ENCODE data around the gene TTC39B. TPM values are rescaled to one million over a fixed set of nuclear protein-coding genes. Genes with fewer than 3 reads are reported as not detected.

TTC39B gene
- total and polyA plus RNA-seq, 2 of the 8 experiments (the other 6 are each of a cell fraction or from before 2014, with no cell fraction given): 1.6 to 10.9 TPM

- H3K27me3 ChIP-seq (replicated peaks in 1 of 4; ENCODE audit: control insufficient read depth in 3 of 4, extremely low read depth in 1 of 4, insufficient read depth in 3 of 4, low read length in 3 of 4): no peaks in the 10 kb centered on the region
- CTCF ChIA-PET (ENCODE audit: partially characterized antibody): interaction anchor here (0.8 to 1.8 kb wide), 4 partner anchors 15 to 138 kb away, joined by 3 to 7 read pairs (median 4); no protein-coding TSS in a partner anchor
Observed at GRCh38 chr9:15278839-15279238, 28.2 kb downstream of the TTC39B start.

More at GRCh38 chr9:15278839-15279238, 28.2 kb downstream of the TTC39B start:
- DNase-seq (ENCODE audit: low read depth in 1 of 2, low spot score in 2 of 2) (no peak), FAIRE-seq (no peak)
- no peak overlapping the region for H4K8ac ChIP-seq (ENCODE audit: extremely low read depth, insufficient read depth, low read length)
- H2AFZ ChIP-seq (ENCODE audit: low read length): no peak overlapping the region
- H3K36me3 ChIP-seq (ENCODE audit: control insufficient read depth in 2 of 4, insufficient read depth in 4 of 4, low read length in 3 of 4): no peaks in the 10 kb centered on the region
- no peak overlapping the region for H2BK5ac ChIP-seq (ENCODE audit: low read depth, low read length)
- H2BK15ac ChIP-seq (ENCODE audit: low read length): no peak overlapping the region
- no peak overlapping the region for H3K23ac ChIP-seq (ENCODE audit: insufficient read length)
- no peak overlapping the region for H2AK5ac ChIP-seq (ENCODE audit: low read depth, low read length)
- no peak overlapping the region for H4K5ac ChIP-seq (ENCODE audit: insufficient read length, low read depth, low read length)
- H3K79me1 ChIP-seq (ENCODE audit: low read depth, low read length): no peaks in the 10 kb centered on the region
- no peak overlapping the region for H3K4me3 ChIP-seq (ENCODE audit: extremely low read depth in 1 of 4, insufficient read depth in 2 of 4, low read depth in 3 of 4, low read length in 4 of 4)
- no peaks in the 10 kb centered on the region for H3K9me3 ChIP-seq (ENCODE audit: insufficient read depth in 2 of 2, low read depth in 1 of 2, low read length in 1 of 2)
- no peak overlapping the region for H2BK20ac ChIP-seq (ENCODE audit: low read length)
- H3K56ac ChIP-seq (replicated peaks; ENCODE audit: insufficient read length, low read depth, low read length): no peak overlapping the region
- H3K14ac ChIP-seq (ENCODE audit: insufficient read length): no peak overlapping the region
- no peaks in the 10 kb centered on the region for H3K79me2 ChIP-seq (ENCODE audit: control insufficient read depth in 1 of 2, insufficient read depth in 2 of 2, low read length in 2 of 2)
- no peaks in the 10 kb centered on the region for H4K20me1 ChIP-seq (replicated peaks in 1 of 2; ENCODE audit: control insufficient read depth in 1 of 2, insufficient read depth in 2 of 2, low read length in 2 of 2)
- no peak overlapping the region for H3K4me2 ChIP-seq (ENCODE audit: insufficient read depth in 1 of 2, low read depth in 2 of 2, low read length in 2 of 2)
- no peak overlapping the region for H4K91ac ChIP-seq (replicated peaks; ENCODE audit: insufficient read length, low read length)
- peaks cover 0 to 5% (median 4%) of the 10 kb centered on the region in 4 experiments; a peak in 4 of 7 replicates for H3K4me1 ChIP-seq (replicated peaks in 1 of 4; ENCODE audit: control insufficient read depth in 3 of 4, insufficient read depth in 4 of 4, low read length in 3 of 4)
- H3K23me2 ChIP-seq (ENCODE audit: low read depth, low read length): no peaks in the 10 kb centered on the region
- POLR2A ChIA-PET (ENCODE audit: partially characterized antibody): no interaction called here
- H3K4ac ChIP-seq (replicated peaks; ENCODE audit: insufficient read length, low read depth, low read length): no peak overlapping the region
- TF ChIP-seq RNF2 (IDR thresholded peaks at IDR 0.05; ENCODE audit: borderline replicate concordance, low read depth, low read length, missing control alignments, poor library complexity, severe bottlenecking) (no peak), RAD21 (IDR thresholded peaks at IDR 0.05 in 1 of 2, conservative IDR thresholded peaks at IDR 0.05 in 1 of 2; ENCODE audit: low read depth in 2 of 2, low read length in 2 of 2) (no peak), SP4 (IDR thresholded peaks at IDR 0.05; ENCODE audit: low read length) (no peak), CTBP2 (IDR thresholded peaks at IDR 0.05; ENCODE audit: borderline replicate concordance, insufficient read depth, insufficient read length, low read length) (no peak)
- no peak overlapping the region for H3K18ac ChIP-seq (ENCODE audit: extremely low read depth, low read length)
- no peak overlapping the region for H2BK12ac ChIP-seq (ENCODE audit: low read depth, low read length)
- no peak overlapping the region for H2BK120ac ChIP-seq (replicated peaks; ENCODE audit: low read depth, low read length)
- no peak overlapping the region for H3K27ac ChIP-seq (ENCODE audit: low read depth, low read length)
- H3K9ac ChIP-seq (replicated peaks in 1 of 4; ENCODE audit: extremely low read depth in 1 of 4, low read depth in 3 of 4, low read length in 3 of 4): no peak overlapping the region

Data from H1 (cell line).